GM18502 (cell line): ENCODE data around the gene GPRC5A.

ENCODE experiments used
- ATAC-seq: cut with Tn5 transposase; IDR thresholded peaks from one replicate; pipeline ENCODE4 v1.9.1; 2021; ENCODE audit warnings: mild to moderate bottlenecking; ENCODE audit not compliant: unreplicated experiment, poor library complexity

The GPRC5A gene

DNA sequence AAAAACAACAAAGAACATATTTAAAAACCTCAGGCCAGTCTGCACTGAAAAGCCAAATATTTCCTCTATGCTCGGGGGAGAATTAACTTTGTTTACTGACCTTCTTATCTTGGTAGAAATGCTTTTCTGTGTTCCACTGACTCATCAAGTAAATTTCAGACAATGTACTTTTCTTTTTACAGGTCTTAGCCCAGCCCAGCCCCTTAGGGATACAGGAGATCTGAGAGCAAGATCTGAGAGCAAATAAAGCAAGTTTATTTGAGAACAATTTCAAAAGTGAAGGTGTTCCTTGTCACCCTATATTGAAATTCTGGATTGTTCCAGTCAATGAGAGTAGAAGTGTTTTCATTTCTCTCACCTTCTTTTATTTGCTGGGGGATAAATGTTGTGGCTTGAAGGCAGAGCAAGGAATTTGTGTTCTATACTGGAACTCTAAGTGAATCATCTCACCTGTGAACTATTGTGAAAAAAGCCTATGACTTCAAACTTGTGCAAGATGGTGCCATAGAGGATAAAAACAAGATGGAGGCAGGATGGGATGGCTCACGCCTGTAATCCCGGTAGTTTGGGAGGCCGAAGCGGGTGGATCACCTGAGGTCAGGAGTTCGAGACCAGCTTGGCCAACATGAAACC is 7.9 kb upstream of the GPRC5A start:
- no peak for ATAC-seq

DNA sequence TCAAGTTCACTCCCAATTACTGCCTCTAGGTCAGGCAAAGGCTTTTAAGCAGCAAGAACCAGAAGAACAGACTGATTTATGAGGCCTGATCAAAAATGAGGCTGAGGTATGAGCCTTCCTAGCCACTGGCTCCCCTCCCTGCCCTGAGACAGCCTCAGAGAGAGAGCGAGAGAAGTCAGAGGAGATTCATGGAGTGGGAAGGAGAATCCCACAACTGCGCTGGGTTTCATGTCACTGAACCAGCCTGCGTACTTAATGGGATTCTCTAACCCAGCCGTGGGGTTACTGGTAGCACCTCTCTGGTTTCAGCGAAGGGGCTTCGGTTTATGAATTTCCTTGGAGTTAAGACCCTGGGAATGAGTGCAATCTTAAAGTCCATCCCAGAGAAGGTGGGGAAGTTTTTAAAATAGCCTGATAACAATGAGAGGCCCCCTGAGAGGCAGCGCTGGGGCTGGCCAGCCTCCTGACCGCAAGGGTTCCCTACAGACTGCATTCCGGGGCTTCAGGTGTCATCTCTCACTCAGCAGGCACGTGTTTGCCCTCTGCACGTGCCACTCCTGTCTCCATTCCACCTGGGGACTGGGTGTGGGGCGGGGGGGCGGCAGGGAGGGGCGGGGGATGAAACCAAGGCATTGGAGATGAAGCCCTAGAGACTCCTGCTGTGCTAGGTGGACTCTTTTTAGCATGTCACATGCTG is 6.1 kb upstream of the GPRC5A start:
- no peak for ATAC-seq

DNA sequence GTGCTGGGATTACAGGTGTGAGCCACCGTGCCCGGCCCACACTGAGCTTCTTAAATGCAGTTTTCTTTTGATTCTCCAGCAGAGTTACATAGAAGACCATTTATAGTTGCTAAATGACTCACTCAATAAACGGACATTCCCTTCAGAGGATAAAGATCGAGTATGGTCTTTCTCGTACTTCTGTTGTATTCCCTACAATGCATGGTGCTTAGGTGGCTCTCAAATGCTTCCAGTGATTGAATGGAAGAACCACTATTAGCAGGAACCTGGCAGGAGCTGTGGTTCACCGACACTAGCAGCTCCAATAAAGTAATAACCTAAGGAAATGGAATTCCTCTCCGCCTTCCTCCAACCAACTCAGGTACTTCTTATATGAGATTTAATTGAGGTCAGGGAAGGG is 3.9 kb upstream of the GPRC5A start:
- ATAC-seq: no peak

DNA sequence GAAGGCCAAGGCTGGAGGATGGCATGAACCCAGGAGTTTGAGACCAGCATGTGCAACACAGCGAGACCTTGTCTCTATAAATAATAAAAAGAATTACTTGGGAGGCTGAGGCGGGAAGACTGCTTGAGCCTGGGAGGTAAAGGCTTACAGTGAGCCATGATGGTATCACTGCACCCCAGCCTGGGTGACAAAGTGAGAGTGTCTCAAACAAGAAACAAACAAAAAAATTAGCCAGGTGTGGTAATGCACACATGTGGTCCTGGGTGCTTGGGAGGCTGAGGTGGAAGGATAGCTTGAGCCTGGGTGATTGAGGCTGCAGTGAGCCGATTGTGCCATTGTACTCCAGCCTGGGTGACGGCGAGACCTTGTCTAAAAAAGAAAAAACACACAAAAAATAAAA is 1.7 kb upstream of the GPRC5A start:
- no peak for ATAC-seq

DNA sequence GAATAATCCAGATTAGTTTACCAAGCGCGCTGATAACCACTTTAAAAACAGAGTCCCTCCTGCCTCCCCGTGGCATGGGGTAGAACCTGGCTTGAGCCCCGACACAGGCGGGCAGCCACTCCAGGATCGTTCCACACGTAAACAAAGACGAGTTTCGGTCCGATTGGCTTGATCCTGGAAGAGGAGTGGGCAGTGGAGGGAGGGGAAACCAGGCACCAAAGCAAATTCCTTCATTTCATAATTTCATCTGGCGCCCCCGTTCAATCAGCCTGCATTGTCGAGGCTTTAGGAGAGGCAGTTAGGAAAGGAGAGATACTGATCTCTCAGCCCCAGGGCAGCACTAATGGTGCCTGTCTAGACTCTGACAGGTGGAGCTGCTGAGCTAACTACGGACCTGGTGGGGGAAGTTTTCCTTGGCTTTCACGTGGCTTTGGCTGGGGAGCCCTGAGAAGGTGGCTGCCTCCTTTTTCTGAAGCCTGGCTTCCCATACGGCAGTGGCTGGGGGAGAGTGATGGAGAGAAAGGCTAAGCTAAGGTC is 751 bp upstream of the GPRC5A start:
- no peak for ATAC-seq

DNA sequence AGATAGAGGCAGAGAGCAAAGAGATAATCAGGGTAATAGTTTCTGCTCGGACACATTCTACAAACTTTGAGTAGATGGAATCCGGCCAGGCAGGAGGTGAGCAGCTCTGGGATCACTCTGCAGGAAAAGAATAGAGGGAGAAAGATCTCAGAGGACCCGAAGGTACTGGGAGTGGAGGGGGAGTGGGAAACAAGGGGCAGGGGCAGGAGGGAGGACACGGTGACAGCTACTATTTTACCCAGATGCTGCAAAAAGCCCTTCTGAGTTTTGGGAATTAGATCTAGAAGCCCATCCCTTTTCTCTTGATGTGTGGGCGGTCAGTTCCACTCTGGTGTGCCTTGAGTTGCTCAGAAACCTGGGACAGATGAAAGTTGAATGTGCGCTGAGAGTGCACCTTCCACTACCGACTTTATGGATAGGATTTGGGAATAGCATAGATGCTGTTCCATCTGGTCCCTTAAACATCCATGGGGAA is 556 bp downstream of the GPRC5A start:
- no peak for ATAC-seq

DNA sequence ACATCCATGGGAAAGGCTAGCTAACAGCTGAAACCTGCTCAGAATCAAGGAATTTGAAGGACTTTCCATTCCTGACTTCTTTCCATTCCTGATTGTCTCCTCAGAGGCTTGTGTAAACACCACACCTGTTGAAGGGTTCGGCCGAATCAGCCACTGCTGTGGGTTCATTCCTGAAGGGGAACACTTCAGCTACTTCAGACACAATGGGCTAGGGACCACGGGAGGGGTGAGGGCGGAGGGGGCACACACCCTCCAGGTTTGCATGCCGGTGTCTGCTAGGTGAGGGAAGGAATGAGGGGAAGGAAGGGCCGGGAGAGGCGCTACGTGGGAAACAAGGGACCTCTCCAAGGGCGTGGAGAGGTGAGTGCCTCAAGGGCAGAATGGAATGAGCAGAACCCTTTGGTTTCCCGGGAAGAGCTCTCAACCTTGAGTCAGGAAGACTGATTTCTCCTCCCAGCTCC is 1.3 kb downstream of the GPRC5A start:
- no peak for ATAC-seq

DNA sequence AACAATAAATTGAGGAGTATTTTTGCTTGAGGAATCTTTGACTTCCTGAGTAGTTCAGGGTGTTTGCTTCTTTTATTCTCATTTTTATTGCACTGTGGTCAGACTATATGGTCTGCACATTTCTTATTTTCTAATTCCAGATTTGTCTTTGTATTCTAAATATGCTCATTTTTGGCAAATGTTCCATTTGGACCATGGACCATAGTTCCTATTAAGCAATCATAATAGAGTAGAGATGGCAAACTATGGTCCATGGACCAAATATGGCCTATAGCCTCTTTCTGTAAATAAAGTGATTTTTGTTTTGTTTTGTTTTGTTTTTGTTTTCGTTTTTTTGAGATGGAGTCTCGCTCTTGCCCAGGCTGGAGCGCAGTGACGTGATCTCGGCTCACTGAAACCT is 2.1 kb downstream of the GPRC5A start:
- no peak for ATAC-seq

DNA sequence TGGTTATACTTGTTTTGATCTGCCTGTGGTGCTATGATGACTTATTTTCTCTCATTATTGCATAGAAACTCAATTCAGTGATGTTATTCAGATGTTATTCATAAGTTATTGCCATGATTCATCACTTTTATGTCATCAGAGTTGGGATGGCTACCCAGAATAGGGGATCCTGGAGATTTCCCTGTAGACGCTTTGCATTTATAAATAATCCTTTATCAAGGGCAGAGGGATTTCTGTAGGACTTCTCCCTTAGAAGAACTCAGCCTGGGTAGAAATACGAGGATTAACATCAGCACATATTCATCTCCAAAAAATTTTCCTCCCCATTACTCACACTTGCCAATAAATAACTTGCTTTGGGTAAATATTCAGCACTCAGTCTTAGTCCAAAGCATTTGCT is 4.9 kb downstream of the GPRC5A start:
- ATAC-seq: no peak

DNA sequence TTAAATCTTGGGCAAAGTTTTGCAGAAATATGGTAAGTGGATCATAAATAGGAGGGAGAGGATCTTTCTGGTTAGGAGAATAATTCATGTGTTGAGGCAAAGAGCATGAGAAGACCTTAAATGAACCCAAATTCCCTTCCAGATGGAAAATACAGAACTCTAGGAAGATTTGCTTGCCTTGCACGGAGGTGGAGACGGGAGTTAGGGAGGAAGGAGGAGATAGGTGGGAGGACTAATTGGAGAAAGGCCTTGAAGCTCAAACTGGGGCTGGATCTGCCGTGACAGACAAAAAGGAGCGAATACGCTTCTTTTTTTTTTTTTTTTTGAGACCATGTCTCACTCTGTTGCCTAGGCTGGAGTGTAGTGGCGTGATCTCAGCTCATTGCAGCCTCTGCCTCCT is 5.9 kb downstream of the GPRC5A start:
- no peak for ATAC-seq

DNA sequence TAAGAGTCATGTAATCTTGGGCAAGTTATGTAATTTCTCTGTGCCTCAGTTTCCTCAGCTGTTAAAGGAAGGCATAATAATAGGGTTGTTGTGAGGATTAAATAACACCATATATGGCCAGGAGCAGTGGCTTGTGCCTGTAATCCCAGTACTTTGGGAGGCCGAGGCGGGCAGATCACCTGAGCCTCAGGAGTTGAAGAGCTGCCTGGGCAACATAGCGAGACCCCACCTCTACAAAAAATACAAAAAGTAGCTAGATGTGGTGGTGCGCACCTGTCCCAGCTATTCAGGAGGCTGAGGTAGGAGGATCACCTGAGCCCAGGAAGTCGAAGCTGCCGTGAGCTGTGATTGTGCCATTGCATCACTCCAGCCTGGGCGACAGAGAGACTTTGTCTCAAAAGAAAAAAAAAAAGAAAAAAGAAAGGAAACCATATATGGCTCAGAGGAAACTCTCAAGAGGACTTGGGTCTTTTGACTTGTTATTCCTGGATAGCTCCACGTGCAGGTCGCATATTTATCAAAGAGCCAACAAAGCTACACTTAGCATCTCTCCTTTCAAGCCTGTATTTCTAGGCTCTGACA is 6.9 kb downstream of the GPRC5A start:
- no peak for ATAC-seq

DNA sequence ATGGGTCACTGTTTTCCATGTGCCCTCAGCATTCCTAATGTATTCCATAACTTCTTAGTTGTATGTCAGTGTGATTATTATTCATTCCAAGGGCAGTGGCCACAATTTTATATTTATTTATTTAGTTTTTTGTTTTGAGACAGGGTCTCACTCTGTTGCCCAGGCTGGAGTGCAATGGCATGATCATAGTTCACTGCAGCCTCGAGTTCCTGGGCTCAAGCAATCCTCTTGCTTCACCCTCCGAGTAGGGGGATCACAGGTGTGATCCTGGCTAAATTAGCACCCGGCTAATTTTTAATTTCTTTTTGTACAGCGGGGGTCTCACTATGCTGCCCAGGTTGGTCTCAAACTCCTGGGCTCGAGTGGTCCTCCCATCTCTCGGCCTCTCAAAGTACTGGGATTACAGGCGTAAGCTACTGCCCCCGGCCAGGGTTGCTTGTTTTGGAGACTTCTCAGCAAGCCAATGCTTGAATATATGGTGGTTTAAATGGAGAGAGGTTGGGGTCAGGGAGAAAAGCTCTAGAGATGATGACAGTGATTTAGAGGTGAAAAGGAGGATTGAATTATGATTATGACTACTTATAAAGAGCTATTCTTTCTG is 7.6 kb downstream of the GPRC5A start:
- ATAC-seq: no peak

DNA sequence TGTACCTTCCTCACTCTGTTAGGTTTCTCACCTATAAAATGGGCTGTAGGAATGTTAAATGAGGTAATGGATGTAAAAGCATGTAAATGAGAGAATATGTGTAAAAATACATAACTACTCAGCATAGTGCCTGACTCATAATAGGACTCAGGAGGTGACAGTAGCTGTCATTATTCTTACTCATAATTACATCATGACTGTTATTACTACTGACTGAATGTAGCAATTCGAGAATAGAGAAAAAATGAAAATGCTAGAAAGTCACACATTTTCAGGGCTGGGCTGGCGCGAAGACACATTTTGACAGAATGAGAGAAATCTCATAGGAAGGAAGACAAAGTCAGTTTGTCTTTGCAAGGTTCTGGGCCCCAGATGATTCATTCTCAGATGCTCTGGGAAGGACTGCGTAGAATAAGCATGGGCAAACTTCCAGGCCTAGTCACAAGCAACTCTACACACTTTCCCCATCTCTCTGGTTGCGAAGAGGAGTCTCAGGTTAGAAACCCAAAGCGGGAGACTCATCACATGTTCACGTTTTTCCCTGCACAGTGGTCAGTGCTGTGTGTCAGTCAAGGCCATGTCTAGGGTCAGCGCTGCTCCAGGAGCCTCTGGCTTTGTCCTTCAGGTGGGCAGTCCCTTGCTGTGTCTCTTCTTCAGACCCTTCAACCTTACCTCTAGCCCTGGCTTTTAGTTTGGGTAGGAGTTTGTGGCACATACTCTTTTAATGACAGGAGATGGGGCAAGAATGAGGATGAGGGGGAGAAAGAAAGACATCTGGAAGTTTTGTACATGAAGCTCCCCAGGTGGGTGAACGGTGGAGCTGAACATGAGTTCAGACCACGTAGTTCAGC is 8.4 kb downstream of the GPRC5A start:
- ATAC-seq: peak; percentile 90

DNA sequence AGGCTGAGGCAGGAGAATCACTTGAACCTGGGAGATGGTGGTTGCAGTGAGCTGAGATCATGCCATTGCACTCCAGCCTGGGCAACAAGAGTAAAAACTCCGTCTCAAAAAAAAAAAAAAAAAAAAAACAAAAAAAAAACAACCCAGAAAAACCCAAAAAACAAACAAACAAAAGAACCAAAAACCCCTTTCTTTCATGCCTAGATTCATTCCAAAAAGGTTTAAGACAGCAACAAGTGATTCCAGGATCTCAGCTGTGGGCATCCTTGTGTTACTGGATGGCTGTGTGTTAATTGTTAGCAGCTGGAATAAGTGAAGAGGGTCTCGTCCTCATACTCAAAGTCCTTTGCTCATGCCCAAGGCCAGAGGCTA is 9.4 kb downstream of the GPRC5A start:
- ATAC-seq: no peak

DNA sequence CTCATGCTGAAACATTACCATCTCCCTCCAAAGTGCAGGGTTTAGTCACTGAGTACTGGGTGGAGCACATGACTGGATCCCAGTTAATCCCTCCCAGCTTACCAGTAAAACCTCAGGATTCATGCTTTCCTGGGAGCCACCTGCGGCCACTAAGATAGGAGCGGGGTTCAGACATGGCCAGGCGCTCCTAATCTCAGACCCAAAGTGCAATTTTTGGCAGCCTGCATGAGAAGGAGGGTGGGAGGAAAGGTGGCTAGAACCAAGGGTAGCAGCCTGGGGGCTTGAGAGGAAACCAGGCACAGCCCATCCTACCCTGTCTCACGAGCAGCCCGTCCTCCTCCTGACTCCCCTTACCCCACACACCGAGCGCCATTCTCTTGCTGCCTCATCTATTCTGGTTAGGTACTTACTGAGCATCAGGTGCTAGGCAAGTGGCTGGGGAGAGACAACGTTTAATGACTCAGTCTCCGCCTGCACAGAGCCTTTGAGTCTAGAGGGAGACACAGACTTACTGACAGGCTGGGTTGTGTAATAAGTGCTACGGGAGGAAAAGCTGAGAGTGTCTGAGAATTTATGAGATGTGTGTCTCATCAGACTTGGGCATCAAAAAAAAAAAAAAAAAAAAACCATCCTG is 9.9 kb downstream of the GPRC5A start:
- no peak for ATAC-seq

DNA sequence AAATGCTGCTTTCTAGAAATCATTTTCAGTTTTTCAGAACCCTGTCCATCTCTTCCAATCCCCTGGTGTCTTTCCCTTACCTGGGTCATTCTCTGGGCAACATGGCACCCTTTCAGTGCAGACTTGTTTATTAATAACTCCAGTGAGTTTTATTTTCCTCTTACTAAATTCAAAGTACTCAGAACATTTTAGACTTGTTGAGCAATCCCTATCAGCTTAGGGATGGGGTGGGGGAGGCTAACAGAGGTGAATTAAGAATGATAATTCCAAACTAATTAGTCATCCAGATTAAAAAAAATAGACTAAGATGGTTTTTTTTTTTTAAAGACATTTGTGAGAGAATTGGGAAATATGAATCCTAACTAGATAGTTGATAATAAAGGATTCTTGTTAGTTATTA is 10.7 kb downstream of the GPRC5A start:
- ATAC-seq: no peak

DNA sequence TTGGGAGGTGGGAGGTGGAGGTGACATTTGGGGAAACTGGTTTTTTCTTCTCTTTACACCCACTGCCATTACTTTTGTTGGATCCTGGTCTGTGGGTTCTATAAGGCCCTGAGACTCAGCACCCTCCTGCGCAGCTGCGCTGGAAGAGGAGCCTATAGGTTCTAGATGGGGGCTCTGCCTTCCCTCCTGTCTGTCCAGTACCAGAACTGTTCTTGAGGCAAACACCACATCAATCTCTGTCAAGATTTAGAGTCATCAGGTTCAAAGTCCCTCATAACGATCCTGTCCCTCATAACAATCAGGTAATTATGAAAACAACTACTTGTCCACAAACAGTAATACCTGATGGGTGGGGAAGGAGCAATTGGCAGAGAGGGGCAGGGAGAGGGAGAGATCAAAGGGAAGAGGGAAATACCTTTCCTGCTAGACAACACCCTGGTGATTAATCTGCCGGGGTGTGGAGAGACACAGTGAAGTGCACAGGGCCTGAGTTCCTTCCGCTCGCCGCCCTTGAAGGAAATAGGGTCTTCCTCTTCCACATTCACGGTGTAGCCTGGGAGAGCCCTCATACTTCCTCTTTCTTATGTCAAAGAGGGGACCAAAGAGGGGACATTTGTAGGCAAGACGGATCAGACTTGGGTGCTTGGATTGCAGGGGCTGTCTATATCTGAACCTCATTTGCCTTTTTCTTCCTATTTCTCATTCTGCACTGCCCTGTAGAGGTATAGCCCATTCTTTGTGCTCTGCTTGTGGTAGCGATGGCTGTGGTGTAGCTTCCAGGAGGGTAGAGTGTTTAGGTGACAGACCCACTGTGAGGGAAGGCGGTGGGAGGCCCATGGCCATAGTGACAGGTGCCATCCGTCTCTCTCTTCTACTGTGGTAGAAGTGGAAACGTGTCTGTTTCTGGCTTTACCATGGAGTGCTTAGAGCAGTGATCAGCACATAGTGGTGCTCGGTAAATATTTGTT is 12.6 kb downstream of the GPRC5A start:
- no peak for ATAC-seq

DNA sequence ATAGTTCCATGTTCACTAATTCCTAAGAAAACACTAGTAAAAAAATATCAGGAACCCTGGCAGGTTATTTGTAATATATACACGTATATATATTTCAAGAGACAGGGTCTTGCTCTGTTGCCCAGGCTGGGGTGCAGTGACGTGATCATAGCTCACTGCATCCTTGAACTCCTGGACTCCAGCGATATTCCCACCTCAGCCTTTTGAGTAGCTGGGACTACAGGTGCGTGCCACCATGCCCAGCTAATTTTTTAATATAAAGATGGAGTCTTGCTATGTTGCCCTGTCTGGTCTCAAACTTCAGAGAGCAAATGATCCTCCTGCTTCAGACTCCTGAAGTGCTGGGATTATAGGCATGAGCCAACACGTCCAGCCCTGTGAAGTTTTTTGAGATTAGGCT is 16.2 kb downstream of the GPRC5A start:
- no peak for ATAC-seq

DNA sequence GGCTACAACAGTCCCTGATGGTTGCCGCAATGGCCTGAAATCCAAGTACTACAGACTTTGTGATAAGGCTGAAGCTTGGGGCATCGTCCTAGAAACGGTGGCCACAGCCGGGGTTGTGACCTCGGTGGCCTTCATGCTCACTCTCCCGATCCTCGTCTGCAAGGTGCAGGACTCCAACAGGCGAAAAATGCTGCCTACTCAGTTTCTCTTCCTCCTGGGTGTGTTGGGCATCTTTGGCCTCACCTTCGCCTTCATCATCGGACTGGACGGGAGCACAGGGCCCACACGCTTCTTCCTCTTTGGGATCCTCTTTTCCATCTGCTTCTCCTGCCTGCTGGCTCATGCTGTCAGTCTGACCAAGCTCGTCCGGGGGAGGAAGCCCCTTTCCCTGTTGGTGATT is 16.9 kb downstream of the GPRC5A start:
- no peak for ATAC-seq
